NT2/D1 (cell line): ENCODE data around the gene MAMDC4.
"Not testable (repeated sequence)": the region's sequence is repeated elsewhere in the genome, so short reads cannot be mapped to it uniquely, and the experiment has no call there.

Experiments used
- DNase-seq: peaks from one replicate; pipeline ENCODE4 v3.0.0-alpha.2; 2011; ENCODE audit warnings: low read depth, low spot score
- H3K27me3 ChIP-seq: 2 replicates; pipeline ENCODE4 v1.6.0; 2011; ENCODE audit warnings: mild to moderate bottlenecking; ENCODE audit not compliant: insufficient read length, insufficient read depth
- H3K36me3 ChIP-seq: 2 replicates; pipeline ENCODE4 v1.6.1; 2011; ENCODE audit warnings: mild to moderate bottlenecking, low read length, mixed read lengths; ENCODE audit not compliant: insufficient read depth, insufficient read length
- H3K4me1 ChIP-seq: 2 replicates; pipeline ENCODE4 v1.5.1; 2011; ENCODE audit not compliant: insufficient read depth, insufficient read length
- H3K4me3 ChIP-seq: 2 replicates; pipeline ENCODE4 v1.5.1; 2011; ENCODE audit warnings: low read depth; ENCODE audit not compliant: insufficient read length
- H3K9ac ChIP-seq: 2 replicates; pipeline ENCODE4 v1.6.0; 2011; ENCODE audit warnings: low read depth; ENCODE audit not compliant: insufficient read length
- H3K9me3 ChIP-seq: 2 replicates; pipeline ENCODE4 v1.5.1; 2011; ENCODE audit warnings: mild to moderate bottlenecking, low read length; ENCODE audit not compliant: insufficient read depth
- SUZ12 ChIP-seq: IDR thresholded peaks from 2 replicates; pipeline ENCODE4 v1.6.1; 2011; ENCODE audit not compliant: insufficient read length, insufficient read depth; ENCODE audit errors: extremely low read depth
- YY1 ChIP-seq: IDR thresholded peaks from 2 replicates; pipeline ENCODE4 v1.6.1; 2011; ENCODE audit not compliant: insufficient read length, insufficient read depth
- ZNF274 ChIP-seq: IDR thresholded peaks from 2 replicates; pipeline ENCODE4 v1.6.1; 2011; ENCODE audit warnings: mild to moderate bottlenecking, low read depth, low read length

MAMDC4 gene

DNA sequence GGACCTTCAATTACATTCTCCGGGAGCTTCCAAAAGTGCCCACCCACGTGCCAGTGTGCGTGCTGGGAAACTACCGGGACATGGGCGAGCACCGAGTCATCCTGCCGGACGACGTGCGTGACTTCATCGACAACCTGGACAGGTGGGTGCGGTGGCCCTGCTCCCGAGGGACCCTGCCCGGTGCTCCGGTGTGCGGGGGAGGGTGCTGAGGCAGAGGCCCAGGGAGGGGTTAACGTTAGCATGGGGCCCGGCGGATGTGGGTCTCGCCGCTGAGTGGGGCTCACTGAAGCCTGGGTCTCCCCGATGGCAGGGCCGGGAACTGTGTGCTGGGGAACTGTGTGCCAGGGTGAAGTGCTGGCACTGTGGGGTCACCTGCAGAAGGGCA is 20.4 kb upstream of the MAMDC4 start:
- TF ChIP-seq SUZ12 (no peak), ZNF274 (no peak), YY1 (no peak)
- H3K27me3 ChIP-seq = no peaks in the 10 kb centered on the region
- peaks cover 26% of the 10 kb centered on the region for H3K4me1 ChIP-seq
- H3K9ac ChIP-seq = no peak overlapping the region
- no peaks in the 10 kb centered on the region for H3K9me3 ChIP-seq
- H3K36me3 ChIP-seq = peaks cover 88% of the 10 kb centered on the region
- no peak overlapping the region for H3K4me3 ChIP-seq
- no peak for DNase-seq

DNA sequence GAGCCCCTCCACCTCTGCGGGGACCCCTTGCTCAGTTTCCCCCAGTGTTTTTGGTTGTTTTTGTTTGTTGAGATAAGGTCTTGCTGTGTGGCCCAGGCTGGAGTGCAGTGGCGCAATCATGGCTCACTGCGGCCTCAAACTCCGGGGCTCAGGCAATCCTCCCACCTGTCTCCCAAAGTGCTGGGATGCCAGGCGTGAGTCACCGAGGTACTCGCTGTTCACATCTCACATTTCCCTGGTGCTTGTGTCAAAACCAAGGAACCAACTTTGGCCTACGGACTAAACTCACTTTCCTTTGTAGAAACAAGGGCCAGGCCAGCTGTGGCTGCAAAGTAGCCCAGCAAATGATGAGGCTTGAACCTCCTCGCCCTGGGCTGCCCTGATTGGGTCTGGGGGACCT is 19.6 kb upstream of the MAMDC4 start:
- Histone ChIP-seq H3K4me1 (peaks cover 25% of the 10 kb centered on the region), H3K4me3 (no peak overlapping the region)

DNA sequence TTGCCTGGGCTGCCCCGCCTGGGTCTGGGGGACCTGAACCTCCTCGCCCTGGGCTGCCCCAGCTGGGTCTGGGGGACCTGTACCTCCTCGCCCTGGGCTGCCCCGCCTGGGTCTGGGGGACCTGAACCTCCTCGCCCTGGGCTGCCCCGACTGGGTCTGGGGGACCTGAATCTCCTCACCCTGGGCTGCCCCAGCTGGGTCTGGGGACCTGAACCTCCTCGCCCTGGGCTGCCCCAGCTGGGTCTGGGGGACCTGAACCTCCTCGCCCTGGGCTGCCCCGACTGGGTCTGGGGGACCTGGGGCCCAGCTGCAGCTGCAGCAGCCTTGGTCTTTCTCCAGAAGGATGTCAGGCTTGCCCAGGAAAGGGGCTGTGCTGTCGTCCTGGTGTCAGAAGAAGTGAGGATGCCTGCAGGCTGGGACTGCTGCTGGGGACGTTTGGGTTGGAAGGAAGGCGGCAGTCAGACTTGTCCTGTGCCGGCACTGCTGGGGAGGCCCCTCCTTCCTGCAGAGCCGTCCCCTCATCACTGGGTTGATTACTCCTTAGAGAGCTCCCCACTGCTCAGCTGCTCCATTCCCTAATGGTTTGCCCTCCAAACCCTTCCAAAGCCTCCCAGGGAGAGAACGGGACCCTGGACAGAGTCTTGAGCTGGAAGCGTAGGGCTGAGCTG is 18.6 kb upstream of the MAMDC4 start:
- H3K4me1 ChIP-seq = peaks cover 27% of the 10 kb centered on the region
- H3K9me3 ChIP-seq, H3K9ac ChIP-seq, H3K27me3 ChIP-seq, DNase-seq, H3K4me3 ChIP-seq: not testable (repeated sequence)
- peaks cover 80% of the 10 kb centered on the region for H3K36me3 ChIP-seq

More for the DNA sequence above, 19.6 kb upstream of the MAMDC4 start:
- peaks cover 80% of the 10 kb centered on the region for H3K36me3 ChIP-seq
- no peak overlapping the region for H3K9ac ChIP-seq
- no peak for TF ChIP-seq YY1
- TF ChIP-seq SUZ12 = no peak
- no peak for TF ChIP-seq ZNF274
- no peak for DNase-seq
- H3K9me3 ChIP-seq = no peaks in the 10 kb centered on the region
- H3K27me3 ChIP-seq = no peaks in the 10 kb centered on the region

DNA sequence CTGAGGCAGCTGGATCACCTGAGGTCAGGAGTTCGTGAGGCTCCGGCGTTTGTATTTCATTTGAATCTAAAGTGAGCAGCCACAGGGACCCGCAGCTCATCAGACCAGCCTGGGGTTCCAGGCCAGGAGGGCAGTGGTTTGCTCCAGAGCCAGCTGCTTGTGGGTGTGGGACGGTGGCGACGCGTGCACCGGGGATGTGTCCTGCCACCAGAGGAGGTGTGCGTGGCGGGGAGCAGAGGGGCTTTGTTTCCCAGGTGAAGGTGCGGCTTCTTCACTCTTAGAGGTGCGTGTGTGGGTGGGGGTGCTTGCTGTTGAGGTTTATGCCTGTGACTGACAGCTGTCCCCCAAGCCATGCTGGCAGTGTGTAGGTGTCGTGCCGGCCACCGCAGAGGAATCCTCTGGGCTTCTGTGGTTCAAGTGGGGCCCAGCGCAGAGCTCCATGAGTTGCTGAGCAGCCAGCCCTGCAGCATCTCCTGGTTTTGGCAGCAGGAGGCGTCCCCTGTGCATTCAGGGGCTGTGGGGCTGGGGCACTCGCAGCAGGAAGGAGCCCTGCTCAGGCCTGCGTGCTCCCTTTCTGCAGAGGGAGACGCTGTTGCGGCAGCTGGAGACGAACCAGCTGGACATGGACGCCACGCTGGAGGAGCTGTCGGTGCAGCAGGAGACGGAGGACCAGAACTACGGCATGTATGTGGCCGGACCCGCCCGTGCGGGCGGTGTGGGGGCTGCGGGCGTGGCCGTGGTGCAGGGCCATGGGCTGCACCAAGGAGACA is 16.8 kb upstream of the MAMDC4 start:
- H3K36me3 ChIP-seq = peaks cover 80% of the 10 kb centered on the region

GRCh38 chr9:136835932-136836904 is 15.9 kb upstream of the MAMDC4 start:
- no peak for DNase-seq
- peaks cover 36% of the 10 kb centered on the region for H3K4me1 ChIP-seq
- H3K9me3 ChIP-seq = no peaks in the 10 kb centered on the region
- H3K9ac ChIP-seq = peak overlapping the region; percentile 17
- no peak for TF ChIP-seq YY1
- TF ChIP-seq SUZ12 = no peak
- no peak for TF ChIP-seq ZNF274
- H3K36me3 ChIP-seq = peaks cover 78% of the 10 kb centered on the region
- no peak overlapping the region for H3K4me3 ChIP-seq
- no peaks in the 10 kb centered on the region for H3K27me3 ChIP-seq

More for the DNA sequence above, 16.8 kb upstream of the MAMDC4 start:
- H3K4me3 ChIP-seq = no peak overlapping the region
- no peaks in the 10 kb centered on the region for H3K27me3 ChIP-seq
- no peak for DNase-seq
- H3K9me3 ChIP-seq = no peaks in the 10 kb centered on the region
- peaks cover 31% of the 10 kb centered on the region for H3K4me1 ChIP-seq
- H3K9ac ChIP-seq = no peak overlapping the region
- no peak for TF ChIP-seq YY1

DNA sequence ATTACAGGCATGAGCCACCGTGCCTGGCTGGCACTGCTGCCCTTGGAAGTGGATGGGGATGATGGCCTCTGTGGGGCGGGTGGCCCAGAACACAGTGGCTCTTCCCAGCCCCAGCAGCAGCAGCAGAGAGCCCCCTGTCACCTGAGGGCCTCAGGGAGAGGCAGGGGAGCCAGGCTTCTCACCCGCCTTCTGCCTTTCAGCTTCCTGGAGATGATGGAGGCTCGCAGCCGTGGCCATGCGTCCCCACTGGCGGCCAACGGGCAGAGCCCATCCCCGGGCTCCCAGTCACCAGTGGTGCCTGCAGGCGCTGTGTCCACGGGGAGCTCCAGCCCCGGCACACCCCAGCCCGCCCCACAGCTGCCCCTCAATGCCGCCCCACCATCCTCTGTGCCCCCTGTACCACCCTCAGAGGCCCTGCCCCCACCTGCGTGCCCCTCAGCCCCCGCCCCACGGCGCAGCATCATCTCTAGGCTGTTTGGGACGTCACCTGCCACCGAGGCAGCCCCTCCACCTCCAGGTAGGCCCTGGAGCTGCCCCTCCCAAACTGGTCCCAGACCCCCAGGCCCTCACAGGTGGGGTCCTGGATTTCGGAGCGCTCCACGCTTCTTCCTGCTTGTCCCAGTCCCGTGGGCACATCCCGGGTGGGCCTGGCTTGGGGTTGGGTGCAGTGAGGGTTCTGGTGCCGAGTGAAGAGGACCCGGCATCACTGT is 14.8 kb upstream of the MAMDC4 start:
- TF ChIP-seq SUZ12 (no peak), YY1 (no peak), ZNF274 (no peak)
- H3K9ac ChIP-seq = no peak overlapping the region
- peaks cover 67% of the 10 kb centered on the region for H3K36me3 ChIP-seq
- H3K4me3 ChIP-seq = no peak overlapping the region
- H3K9me3 ChIP-seq = no peaks in the 10 kb centered on the region
- no peak for DNase-seq
- peaks cover 41% of the 10 kb centered on the region for H3K4me1 ChIP-seq
- no peaks in the 10 kb centered on the region for H3K27me3 ChIP-seq

- H3K4me1 ChIP-seq = peaks cover 44% of the 10 kb centered on the region
- not testable (repeated sequence) for H3K9me3 ChIP-seq, DNase-seq, H3K9ac ChIP-seq, H3K4me3 ChIP-seq, H3K27me3 ChIP-seq
- peaks cover 61% of the 10 kb centered on the region for H3K36me3 ChIP-seq
Observed at GRCh38 chr9:136837856-136838277, 14.3 kb upstream of the MAMDC4 start.
